GM21515 (cell line): ENCODE results near the gene PITX1.

Experiments
- ATAC-seq: cut with Tn5 transposase; IDR thresholded peaks from one replicate; pipeline ENCODE4 v1.9.1; 2021; ENCODE audit not compliant: unreplicated experiment

PITX1 gene

DNA sequence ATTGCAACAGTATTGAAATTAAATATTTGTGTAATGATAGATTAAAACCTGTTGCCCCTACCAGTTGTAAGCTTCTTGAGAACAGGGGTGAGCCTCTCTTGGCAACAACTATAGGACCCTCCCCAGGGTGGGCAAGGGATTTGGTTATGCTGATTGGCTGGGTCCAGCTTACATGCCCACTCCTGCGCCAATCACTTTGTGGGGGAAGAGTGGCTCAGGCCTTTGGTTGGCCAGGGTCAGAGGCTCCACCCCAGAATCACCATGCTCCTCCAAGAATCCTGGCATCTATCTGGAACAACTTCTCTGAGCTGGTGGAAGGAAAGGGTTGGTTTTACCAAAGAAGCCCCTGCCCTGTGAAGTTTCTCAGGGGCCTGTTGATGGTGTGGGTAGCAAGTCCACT is 8.6 kb upstream of the PITX1 start:
- ATAC-seq: no peak

- ATAC-seq: no peak
Measured at GRCh38 chr5:135041726-135042125, 7.7 kb upstream of the PITX1 start.

DNA sequence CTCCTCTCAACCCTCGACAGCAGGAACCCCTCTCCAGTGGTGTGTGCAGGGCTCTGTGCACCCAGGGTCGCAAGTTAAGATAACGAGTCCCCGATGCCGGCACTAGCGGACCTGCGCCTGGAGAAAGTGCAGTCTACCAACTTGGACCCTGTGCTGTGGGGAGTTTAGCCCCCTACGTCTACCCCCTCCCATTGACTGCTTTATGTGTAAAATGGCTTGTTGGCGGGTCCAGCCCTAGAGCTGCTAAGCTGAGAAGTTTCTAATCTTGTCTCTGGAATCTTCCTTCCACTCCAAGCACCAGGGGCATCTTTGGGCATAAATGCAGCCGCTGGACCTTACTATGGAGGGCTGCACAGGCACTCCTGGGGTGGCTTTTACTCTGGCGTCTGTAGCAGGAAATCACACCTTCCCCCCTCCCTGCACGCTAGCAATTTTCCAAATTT is 7.1 kb upstream of the PITX1 start:
- no peak for ATAC-seq

DNA sequence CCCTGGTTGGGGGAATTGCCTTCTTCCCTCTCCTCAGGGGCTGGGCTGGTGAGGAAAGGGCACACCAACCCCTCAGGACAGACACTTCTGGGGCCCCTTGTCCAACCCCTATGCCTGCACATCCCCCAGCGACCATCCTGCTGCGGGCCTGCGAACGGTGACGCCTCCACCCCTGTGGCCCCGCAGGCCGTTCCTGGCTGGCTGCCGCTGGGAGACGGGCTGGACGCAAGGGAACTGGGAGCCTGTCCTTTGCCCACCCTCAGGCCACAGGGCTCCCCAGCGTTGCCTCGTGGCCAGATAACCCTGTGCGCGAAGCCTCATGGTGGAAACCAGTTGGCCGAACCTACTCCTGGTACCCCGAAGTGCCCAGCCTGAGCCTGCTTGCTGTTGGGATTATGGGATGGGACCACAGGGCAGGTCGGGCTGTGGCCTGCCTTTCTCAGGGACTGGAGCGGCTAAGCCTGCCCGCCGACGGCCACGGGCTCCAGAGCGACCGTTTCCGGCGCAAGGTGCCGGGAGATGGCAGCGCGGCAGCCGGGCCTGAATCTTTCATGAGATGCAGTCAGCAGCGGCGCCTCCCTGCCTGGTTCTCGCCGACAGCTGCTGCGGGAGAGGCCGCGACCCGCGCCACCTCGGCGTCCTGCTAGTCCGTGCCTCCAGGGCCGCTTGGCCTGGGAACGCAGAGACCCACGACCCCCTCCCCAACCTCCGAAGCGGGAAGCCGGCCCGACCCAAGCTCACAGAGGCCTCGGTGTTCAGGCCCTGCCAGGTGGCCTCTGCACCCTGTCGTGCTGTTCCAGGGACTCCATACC is 6.5 kb upstream of the PITX1 start:
- ATAC-seq: no peak

DNA sequence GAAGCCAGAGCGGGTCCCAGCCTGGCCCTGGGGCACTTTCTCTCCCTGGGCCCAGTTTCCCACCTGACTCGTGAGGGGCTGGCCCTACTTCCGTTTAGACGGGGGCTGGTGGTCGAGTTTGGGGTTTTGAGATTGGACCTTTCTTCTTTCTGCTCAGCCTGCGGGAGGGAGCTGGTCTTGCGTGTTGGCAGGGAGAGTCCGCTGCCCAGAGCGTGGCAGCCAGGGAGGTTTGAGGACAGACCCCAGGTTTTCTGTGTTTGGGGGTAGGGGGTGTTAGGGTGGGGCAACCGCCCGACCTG is 6.0 kb upstream of the PITX1 start:
- no peak for ATAC-seq

DNA sequence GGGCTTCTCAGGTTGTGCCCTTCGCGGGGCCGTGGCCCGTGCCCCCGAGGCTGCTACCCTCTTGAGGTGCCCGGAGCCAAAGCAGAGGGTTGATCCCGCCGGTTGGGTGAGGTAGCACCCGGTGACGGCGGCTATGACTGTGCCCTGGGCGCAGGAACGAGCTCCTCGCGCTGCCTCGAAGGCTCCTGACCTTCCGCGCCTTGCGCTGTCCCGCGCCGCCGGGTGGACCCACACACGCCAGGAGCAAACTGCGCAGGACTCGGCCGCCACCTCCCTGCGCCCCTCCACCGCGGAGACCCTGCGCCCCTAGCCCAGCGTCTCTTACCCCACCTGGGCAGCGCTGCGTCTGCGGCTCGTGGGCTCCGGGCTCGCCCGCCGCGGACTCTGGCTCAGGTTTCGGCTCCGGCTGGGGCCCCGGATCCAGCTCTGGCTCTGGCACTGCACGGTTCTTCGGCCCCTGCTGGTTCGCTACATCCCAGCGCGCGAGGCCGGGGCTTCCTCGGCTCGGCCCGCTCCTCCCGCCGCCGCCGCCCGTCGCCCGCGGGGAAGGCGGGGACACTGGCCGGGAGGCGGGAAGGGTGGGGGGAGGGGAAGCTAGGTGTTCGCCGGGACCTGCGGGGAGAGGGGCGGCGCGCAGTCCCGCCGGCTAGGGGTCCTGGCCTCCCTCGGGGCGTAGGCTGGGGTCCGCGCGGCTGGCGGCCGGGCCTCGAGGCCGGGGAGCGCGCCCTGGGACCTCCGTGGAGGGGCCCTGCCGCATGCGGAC is 5.4 kb upstream of the PITX1 start:
- ATAC-seq: no peak

DNA sequence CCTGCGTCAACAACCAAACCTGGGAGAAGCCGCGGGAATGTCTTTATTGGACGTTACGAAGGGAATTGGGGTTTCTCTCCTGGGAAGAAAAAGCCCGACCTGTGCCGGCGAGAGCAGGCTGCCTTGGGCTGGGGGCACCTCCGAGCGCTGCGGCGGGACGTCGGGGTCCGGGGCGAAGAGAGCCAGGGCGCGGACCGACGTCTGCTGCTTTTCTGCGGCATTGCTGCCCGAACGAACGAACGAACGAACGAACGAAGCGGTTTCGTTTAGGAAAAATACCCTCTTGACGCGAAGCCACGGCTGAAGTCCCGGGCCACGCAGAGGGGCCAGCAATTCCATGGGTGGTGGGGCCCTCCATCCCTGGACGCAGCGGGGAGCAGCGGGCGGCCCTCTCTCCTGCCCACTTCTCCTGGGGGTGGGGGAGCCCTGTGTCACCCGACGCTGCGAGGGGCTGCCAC is 4.8 kb upstream of the PITX1 start:
- ATAC-seq: no peak

DNA sequence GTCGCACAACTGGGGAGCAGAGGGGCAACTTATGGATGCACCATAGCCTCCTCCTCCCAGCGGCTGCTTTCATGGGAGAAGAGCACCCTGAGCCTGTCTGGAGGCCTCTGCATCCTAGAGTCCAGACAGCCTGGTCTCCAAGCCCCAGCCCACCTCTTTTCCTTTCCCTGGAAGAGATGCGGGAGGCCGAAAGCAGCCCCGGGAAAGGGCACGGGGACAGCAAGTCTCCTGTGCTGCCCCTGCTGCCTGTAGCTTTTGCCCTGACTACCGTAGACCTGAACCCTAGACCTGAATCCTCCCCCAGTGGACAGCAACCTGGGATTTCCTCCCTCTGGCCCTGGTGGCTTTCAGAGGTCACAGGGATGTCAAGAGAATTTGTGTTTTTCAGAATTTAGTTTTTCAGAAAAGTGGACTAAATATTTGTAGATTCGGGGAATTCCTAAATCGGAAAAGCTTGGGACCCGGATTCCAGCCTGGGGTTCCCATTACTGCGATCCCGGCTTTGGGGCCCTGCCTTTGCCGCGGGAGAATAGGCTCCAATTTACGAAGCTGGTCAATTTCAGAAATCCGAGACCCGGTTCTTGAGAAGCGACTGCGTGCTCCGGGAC is 4.3 kb upstream of the PITX1 start:
- no peak for ATAC-seq

- ATAC-seq: no peak
Measured at GRCh38 chr5:135037519-135038204, 3.6 kb upstream of the PITX1 start.

DNA sequence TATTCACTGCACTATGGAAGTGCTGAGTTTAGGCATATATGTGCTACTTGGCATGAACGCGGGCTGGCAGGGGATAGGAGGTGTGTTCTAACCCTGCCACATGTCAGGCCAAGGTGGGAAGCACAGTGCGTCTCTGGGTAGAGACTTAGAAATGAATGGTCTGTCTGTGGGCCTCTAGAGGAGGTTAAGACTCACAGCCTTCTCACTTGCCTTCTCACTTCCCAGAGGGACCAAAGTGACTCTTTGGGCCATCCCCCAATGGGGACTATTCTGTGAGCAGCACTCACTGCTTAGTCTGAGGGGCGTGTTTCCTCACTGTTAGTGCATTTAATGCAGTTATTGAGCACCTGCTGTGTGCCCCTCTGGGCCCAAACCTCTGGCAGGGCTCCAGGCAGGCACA is 2.4 kb upstream of the PITX1 start:
- no peak for ATAC-seq

DNA sequence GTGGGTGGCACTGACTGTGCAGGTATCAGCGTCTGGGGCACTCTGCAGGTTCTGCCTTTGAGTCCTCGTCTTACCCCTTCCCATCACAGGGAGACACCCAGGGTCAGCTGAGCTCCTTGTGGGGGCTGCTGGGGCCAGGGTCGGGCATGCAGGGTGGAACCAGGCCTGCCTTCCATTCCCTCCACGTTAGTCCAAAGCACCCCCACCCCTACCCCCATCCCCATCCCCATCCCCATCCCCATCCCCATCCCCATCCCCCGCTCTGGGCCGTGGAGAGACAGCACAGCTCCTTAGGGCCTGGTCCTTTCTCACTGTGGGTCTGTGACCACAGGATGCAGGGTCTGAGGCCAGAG is 1.6 kb upstream of the PITX1 start:
- ATAC-seq: no peak

GRCh38 chr5:135034963-135035677 is 1.1 kb upstream of the PITX1 start:
- ATAC-seq: no peak

GRCh38 chr5:135034236-135034962 is 371 bp upstream of the PITX1 start:
- ATAC-seq: no peak

DNA sequence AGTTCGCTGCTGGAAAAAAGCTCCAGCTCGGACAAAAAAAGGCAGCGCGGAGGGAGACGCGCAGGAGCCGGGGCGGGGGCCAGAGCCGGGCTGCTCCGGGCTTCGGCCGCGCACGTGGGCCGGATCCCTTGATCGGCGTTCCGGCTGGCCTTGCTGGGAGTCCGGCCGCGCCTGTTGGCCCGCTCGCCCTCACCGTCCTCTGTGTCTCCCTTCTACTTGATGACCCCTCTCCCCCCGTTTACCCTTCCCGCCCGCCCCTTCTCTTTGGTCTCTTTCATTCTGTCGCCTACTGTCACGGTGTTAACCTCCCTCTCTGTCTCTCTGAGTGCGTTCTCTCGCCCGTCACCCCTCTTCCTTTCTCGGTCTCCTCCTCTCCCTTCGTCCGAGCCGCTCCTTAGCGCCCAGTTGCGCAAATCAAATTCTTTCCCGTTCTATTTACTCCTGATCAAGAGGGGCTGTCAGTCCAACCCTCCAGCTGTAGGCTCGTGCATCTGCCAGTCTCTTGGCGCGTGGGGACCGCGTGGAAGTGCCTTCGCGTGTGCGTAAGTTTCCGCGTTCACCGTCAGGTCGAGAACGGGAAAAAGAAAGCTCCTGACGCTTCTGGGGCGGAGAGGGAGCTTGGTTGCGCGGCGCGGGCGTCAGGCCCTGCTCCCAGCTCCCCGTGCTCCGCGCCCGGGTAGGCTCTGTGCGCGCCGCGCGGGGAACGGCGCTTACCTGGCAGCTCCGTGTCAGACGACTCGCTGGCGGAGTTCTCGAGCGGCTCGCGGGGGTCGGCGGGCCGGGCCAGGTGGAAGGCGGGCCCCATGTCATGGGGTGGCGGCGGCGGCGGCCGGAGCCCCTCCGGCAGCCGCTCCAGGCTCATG is 798 bp downstream of the PITX1 start:
- ATAC-seq: no peak

DNA sequence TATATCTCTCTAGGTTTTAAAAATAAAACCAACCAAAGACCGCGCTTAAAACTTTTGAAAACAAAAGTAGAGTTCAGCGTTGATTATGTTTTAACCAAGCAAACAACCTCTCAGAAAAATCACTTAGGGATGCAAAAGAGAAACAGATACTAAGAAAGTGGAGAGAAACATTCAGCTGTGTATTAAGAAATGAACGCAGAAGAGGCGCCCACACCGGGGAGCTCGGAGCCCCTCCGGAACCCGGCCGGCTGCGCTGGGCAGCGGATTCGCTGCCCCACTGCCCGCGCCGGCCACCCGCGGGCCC is 1.4 kb downstream of the PITX1 start:
- ATAC-seq: no peak

- ATAC-seq: no peak
Measured at GRCh38 chr5:135031813-135032694, 2.0 kb downstream of the PITX1 start.

GRCh38 chr5:135030956-135031812 is 2.8 kb downstream of the PITX1 start:
- no peak for ATAC-seq
